NOMO-1 (cell line): ENCODE measurements around the gene ABRACL.
"Not testable (repeated sequence)": the region's sequence is repeated elsewhere in the genome, so short reads cannot be mapped to it uniquely, and the experiment has no call there.

Experiments
- DNase-seq, 2 experiments: peaks; one replicate each; lab custom pipeline; 2025; ENCODE audit not compliant: unreplicated experiment in 2 of 2; lab: John Stamatoyannopoulos, UW

The ABRACL gene

GRCh38 chr6:139010674-139011073 is 17.9 kb upstream of the ABRACL start:
- no peak for DNase-seq

- DNase-seq = no peak
These were observed 16.6 kb upstream of the ABRACL start for GRCh38 chr6:139011980-139012379.

GRCh38 chr6:139013185-139013800 is 15.3 kb upstream of the ABRACL start:
- no peak for DNase-seq

- no peak for DNase-seq
These were observed 13.6 kb upstream of the ABRACL start for GRCh38 chr6:139014945-139015344.

- peak; percentile 60 to 73 for DNase-seq
These were observed 12.0 kb upstream of the ABRACL start for GRCh38 chr6:139016337-139017213.

- DNase-seq = no peak
These were observed 11.3 kb upstream of the ABRACL start for GRCh38 chr6:139017227-139017626.

GRCh38 chr6:139019722-139020121 is 8.8 kb upstream of the ABRACL start:
- DNase-seq = peak; percentile 22 to 35

- DNase-seq = no peak
These were observed 7.9 kb upstream of the ABRACL start for GRCh38 chr6:139020689-139021088.

GRCh38 chr6:139025416-139025815 is 3.1 kb upstream of the ABRACL start:
- DNase-seq = peak; percentile 26 to 61

- DNase-seq = peak; percentile 42 to 63
These were observed 844 bp upstream of the ABRACL start for GRCh38 chr6:139027620-139028182.

- peak in 1 of 2 experiments; percentile 46 for DNase-seq
These were observed 309 bp upstream of the ABRACL start for GRCh38 chr6:139028215-139028657.

- peak; percentile 19 to 33 for DNase-seq
These were observed 1.1 kb downstream of the ABRACL start for GRCh38 chr6:139029470-139030227.

- peak; percentile 71 to 91 for DNase-seq
These were observed 1.9 kb downstream of the ABRACL start for GRCh38 chr6:139030228-139030963.

GRCh38 chr6:139037490-139037889 is 8.9 kb downstream of the ABRACL start:
- no peak for DNase-seq

GRCh38 chr6:139044250-139044649 is 15.7 kb downstream of the ABRACL start:
- DNase-seq = no peak

- no peak for DNase-seq
These were observed 19.1 kb downstream of the ABRACL start for GRCh38 chr6:139047677-139048076.

GRCh38 chr6:139048912-139049311 is 20.4 kb downstream of the ABRACL start:
- not testable (repeated sequence) for DNase-seq

GRCh38 chr6:139050131-139050769 is 21.7 kb downstream of the ABRACL start:
- DNase-seq = not testable (repeated sequence)

GRCh38 chr6:139050770-139051313 is 22.3 kb downstream of the ABRACL start:
- DNase-seq = no peak
